A673 (cell line): ENCODE measurements around the gene NRBP1.

Experiments
- EZH2 ChIP-seq: fragments of 200-600 bp; sonication (generic); IDR thresholded peaks from 2 replicates; pipeline ENCODE4 v1.6.1; 2017; ENCODE audit warnings: borderline replicate concordance, low read depth, mild to moderate bottlenecking, mixed read lengths, antibody characterized with exemption, low read length; ENCODE audit not compliant: poor library complexity, severe bottlenecking
- TF ChIP-seq, protein P1 (sequence below): fragments of 300-800, 200-600 bp; sonication (generic); conservative IDR thresholded peaks from 2 replicates; pipeline ENCODE4 v1.5.1; 2017; ENCODE audit warnings: low read depth, mild to moderate bottlenecking, antibody characterized with exemption, low read length, moderate library complexity, mixed read lengths

DNA sequence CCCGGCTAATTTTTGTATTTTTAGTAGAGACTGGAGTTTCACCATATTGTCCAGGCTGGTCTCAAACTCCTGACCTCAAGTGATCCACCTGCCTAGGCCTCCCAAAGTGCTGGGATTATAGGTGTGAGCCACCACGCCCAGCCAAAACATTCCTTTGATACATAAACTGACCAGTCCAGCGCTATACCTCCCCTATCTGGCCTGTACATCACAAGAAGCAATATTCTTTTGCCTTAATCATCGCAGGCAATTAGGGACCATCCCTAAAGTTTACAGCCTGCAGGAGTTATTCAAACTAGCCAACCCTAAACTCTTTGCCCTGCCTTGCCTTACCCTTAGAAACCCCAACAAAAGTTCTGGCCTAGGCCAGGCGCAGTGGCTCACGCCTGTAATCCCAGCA, 12.3 kb upstream of the NRBP1 start:
- TF ChIP-seq, protein P1, sequence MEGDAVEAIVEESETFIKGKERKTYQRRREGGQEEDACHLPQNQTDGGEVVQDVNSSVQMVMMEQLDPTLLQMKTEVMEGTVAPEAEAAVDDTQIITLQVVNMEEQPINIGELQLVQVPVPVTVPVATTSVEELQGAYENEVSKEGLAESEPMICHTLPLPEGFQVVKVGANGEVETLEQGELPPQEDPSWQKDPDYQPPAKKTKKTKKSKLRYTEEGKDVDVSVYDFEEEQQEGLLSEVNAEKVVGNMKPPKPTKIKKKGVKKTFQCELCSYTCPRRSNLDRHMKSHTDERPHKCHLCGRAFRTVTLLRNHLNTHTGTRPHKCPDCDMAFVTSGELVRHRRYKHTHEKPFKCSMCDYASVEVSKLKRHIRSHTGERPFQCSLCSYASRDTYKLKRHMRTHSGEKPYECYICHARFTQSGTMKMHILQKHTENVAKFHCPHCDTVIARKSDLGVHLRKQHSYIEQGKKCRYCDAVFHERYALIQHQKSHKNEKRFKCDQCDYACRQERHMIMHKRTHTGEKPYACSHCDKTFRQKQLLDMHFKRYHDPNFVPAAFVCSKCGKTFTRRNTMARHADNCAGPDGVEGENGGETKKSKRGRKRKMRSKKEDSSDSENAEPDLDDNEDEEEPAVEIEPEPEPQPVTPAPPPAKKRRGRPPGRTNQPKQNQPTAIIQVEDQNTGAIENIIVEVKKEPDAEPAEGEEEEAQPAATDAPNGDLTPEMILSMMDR = no peak
- no peak for TF ChIP-seq EZH2
